GM18517 (cell line): ENCODE data around the gene RPL31.
"Not testable (repeated sequence)": the region's sequence is repeated elsewhere in the genome, so short reads cannot be mapped to it uniquely, and the experiment has no call there.

Experiments
- ATAC-seq: cut with Tn5 transposase; IDR thresholded peaks from one replicate; pipeline ENCODE4 v1.9.1; 2021; ENCODE audit warnings: mild to moderate bottlenecking, moderate library complexity; ENCODE audit not compliant: unreplicated experiment

Gene RPL31

GRCh38 chr2:101023327-101024107, 21.4 kb downstream of the RPL31 start:
- no peak for ATAC-seq

GRCh38 chr2:101025561-101025960, 23.5 kb downstream of the RPL31 start:
- ATAC-seq, result no peak

- no peak for ATAC-seq
Measured at GRCh38 chr2:101026253-101026701, 24.2 kb downstream of the RPL31 start.

GRCh38 chr2:101026923-101027469, 24.9 kb downstream of the RPL31 start:
- no peak for ATAC-seq

- ATAC-seq, result no peak
Measured at GRCh38 chr2:101027852-101028251, 25.8 kb downstream of the RPL31 start.

- no peak for ATAC-seq
Measured at GRCh38 chr2:101030866-101031554, 28.9 kb downstream of the RPL31 start.

GRCh38 chr2:101032084-101032776, 30.1 kb downstream of the RPL31 start:
- ATAC-seq, result no peak

- ATAC-seq, result no peak
Measured at GRCh38 chr2:101036562-101036961, 34.5 kb downstream of the RPL31 start.

GRCh38 chr2:101037161-101037755, 35.2 kb downstream of the RPL31 start:
- no peak for ATAC-seq

GRCh38 chr2:101038455-101039255, 36.6 kb downstream of the RPL31 start:
- no peak for ATAC-seq

GRCh38 chr2:101040072-101040471, 38.0 kb downstream of the RPL31 start:
- no peak for ATAC-seq

- ATAC-seq, result no peak
Measured at GRCh38 chr2:101040761-101041160, 38.7 kb downstream of the RPL31 start.

- no peak for ATAC-seq
Measured at GRCh38 chr2:101041413-101041812, 39.3 kb downstream of the RPL31 start.

- ATAC-seq, result no peak
Measured at GRCh38 chr2:101045330-101045729, 43.2 kb downstream of the RPL31 start.

GRCh38 chr2:101047075-101047766, 45.1 kb downstream of the RPL31 start:
- no peak for ATAC-seq

GRCh38 chr2:101047774-101048173, 45.7 kb downstream of the RPL31 start:
- ATAC-seq, result no peak

- ATAC-seq, result no peak
Measured at GRCh38 chr2:101048756-101049155, 46.7 kb downstream of the RPL31 start.

GRCh38 chr2:101050886-101051285, 48.8 kb downstream of the RPL31 start:
- not testable (repeated sequence) for ATAC-seq

GRCh38 chr2:101052147-101052546, 50.1 kb downstream of the RPL31 start:
- no peak for ATAC-seq

GRCh38 chr2:101053117-101053516, 51.0 kb downstream of the RPL31 start:
- ATAC-seq, result no peak
